ENCODE measurements around the gene CTSE.

- no peak for TF ChIP-seq CTCF (IDR thresholded peaks at IDR 0.05)
- TF ChIP-seq POLR2A (IDR thresholded peaks at IDR 0.05): no peak
Measured at GRCh38 chr1:206049919-206050600, 26.4 kb upstream of the CTSE start.

All from stomach (tissue), 4 donors.